Stimulated activated naive CD8-positive, alpha-beta T cell treated with anti-CD3 and anti-CD28 coated beads, Interleukin-15, Interleukin-2, amounts not matched to agents 100 ng/mL and 50 ng/mL, for 24 hours (primary cell): ENCODE data around the gene XRCC5.

Source experiments
- H3K27ac Mint-ChIP-seq: one replicate; pipeline ENCODE4 v1.8.0; 2021; ENCODE audit warnings: mild to moderate bottlenecking, mixed read lengths
- H3K27me3 Mint-ChIP-seq: one replicate; pipeline ENCODE4 v1.8.0; 2021; ENCODE audit warnings: mixed read lengths
- H3K36me3 Mint-ChIP-seq: one replicate; pipeline ENCODE4 v1.8.0; 2021; ENCODE audit warnings: low read depth, mixed read lengths
- H3K4me1 Mint-ChIP-seq: one replicate; pipeline ENCODE4 v1.8.0; 2021; ENCODE audit warnings: low read depth, mixed read lengths
- H3K4me3 Mint-ChIP-seq: one replicate; pipeline ENCODE4 v1.8.0; 2021; ENCODE audit warnings: mild to moderate bottlenecking, mixed read lengths
- H3K9me3 Mint-ChIP-seq: one replicate; pipeline ENCODE4 v1.8.0; 2021; ENCODE audit warnings: mixed read lengths

XRCC5 gene

GRCh38 chr2:216229277-216229914, 120.2 kb downstream of the XRCC5 start:
- peaks cover 14% of the 10 kb centered on the region for H3K36me3 Mint-ChIP-seq
- H3K9me3 Mint-ChIP-seq: peaks cover 17% of the 10 kb centered on the region
- H3K4me3 Mint-ChIP-seq: no peak overlapping the region
- H3K27me3 Mint-ChIP-seq: no peaks in the 10 kb centered on the region
- no peak overlapping the region for H3K27ac Mint-ChIP-seq
- no peaks in the 10 kb centered on the region for H3K4me1 Mint-ChIP-seq

GRCh38 chr2:216231867-216232266, 122.7 kb downstream of the XRCC5 start:
- no peaks in the 10 kb centered on the region for H3K4me1 Mint-ChIP-seq
- no peak overlapping the region for H3K4me3 Mint-ChIP-seq
- peaks cover 17% of the 10 kb centered on the region for H3K9me3 Mint-ChIP-seq
- no peak overlapping the region for H3K27ac Mint-ChIP-seq
- H3K27me3 Mint-ChIP-seq: no peaks in the 10 kb centered on the region
- peaks cover 14% of the 10 kb centered on the region for H3K36me3 Mint-ChIP-seq

- H3K27me3 Mint-ChIP-seq: no peaks in the 10 kb centered on the region
- peaks cover 14% of the 10 kb centered on the region for H3K36me3 Mint-ChIP-seq
- H3K4me3 Mint-ChIP-seq: no peak overlapping the region
- H3K9me3 Mint-ChIP-seq: peaks cover 17% of the 10 kb centered on the region
- no peaks in the 10 kb centered on the region for H3K4me1 Mint-ChIP-seq
- H3K27ac Mint-ChIP-seq: no peak overlapping the region
These were observed 123.6 kb downstream of the XRCC5 start for GRCh38 chr2:216232721-216233120.

- no peak overlapping the region for H3K27ac Mint-ChIP-seq
- peaks cover 14% of the 10 kb centered on the region for H3K36me3 Mint-ChIP-seq
- H3K4me3 Mint-ChIP-seq: no peak overlapping the region
- H3K4me1 Mint-ChIP-seq: no peaks in the 10 kb centered on the region
- peaks cover 17% of the 10 kb centered on the region for H3K9me3 Mint-ChIP-seq
- no peaks in the 10 kb centered on the region for H3K27me3 Mint-ChIP-seq
These were observed 124.3 kb downstream of the XRCC5 start for GRCh38 chr2:216233281-216233995.

- Mint-ChIP-seq H3K36me3 (peaks cover 14% of the 10 kb centered on the region), H3K27ac (no peak overlapping the region), H3K4me1 (no peaks in the 10 kb centered on the region), H3K27me3 (no peaks in the 10 kb centered on the region), H3K4me3 (no peak overlapping the region), H3K9me3 (peaks cover 17% of the 10 kb centered on the region)
These were observed 125.0 kb downstream of the XRCC5 start for GRCh38 chr2:216234106-216234505.

GRCh38 chr2:216235462-216235861, 126.3 kb downstream of the XRCC5 start:
- Mint-ChIP-seq H3K4me1 (no peaks in the 10 kb centered on the region), H3K27me3 (no peaks in the 10 kb centered on the region), H3K4me3 (no peak overlapping the region), H3K27ac (no peak overlapping the region), H3K9me3 (peaks cover 17% of the 10 kb centered on the region), H3K36me3 (peaks cover 14% of the 10 kb centered on the region)

- Mint-ChIP-seq H3K4me1 (no peaks in the 10 kb centered on the region), H3K9me3 (peaks cover 17% of the 10 kb centered on the region), H3K4me3 (no peak overlapping the region), H3K27me3 (no peaks in the 10 kb centered on the region), H3K36me3 (peaks cover 14% of the 10 kb centered on the region), H3K27ac (no peak overlapping the region)
These were observed 126.7 kb downstream of the XRCC5 start for GRCh38 chr2:216235896-216236295.

GRCh38 chr2:216236486-216236885, 127.3 kb downstream of the XRCC5 start:
- no peak overlapping the region for H3K27ac Mint-ChIP-seq
- peaks cover 17% of the 10 kb centered on the region for H3K9me3 Mint-ChIP-seq
- H3K4me1 Mint-ChIP-seq: no peaks in the 10 kb centered on the region
- H3K27me3 Mint-ChIP-seq: no peaks in the 10 kb centered on the region
- H3K4me3 Mint-ChIP-seq: no peak overlapping the region
- H3K36me3 Mint-ChIP-seq: peaks cover 14% of the 10 kb centered on the region

GRCh38 chr2:216242365-216242764, 133.2 kb downstream of the XRCC5 start:
- Mint-ChIP-seq H3K4me1 (peaks cover 6% of the 10 kb centered on the region), H3K27me3 (no peaks in the 10 kb centered on the region), H3K36me3 (no peaks in the 10 kb centered on the region), H3K4me3 (no peak overlapping the region), H3K27ac (no peak overlapping the region), H3K9me3 (peaks cover 4% of the 10 kb centered on the region)

- Mint-ChIP-seq H3K27me3 (no peaks in the 10 kb centered on the region), H3K9me3 (peaks cover 4% of the 10 kb centered on the region), H3K4me1 (peaks cover 6% of the 10 kb centered on the region), H3K4me3 (no peak overlapping the region), H3K27ac (no peak overlapping the region), H3K36me3 (no peaks in the 10 kb centered on the region)
These were observed 133.9 kb downstream of the XRCC5 start for GRCh38 chr2:216243026-216243425.

GRCh38 chr2:216245391-216245975, 136.3 kb downstream of the XRCC5 start:
- no peak overlapping the region for H3K27ac Mint-ChIP-seq
- peaks cover 10% of the 10 kb centered on the region for H3K9me3 Mint-ChIP-seq
- H3K4me3 Mint-ChIP-seq: no peak overlapping the region

GRCh38 chr2:216246766-216247165, 137.6 kb downstream of the XRCC5 start:
- Mint-ChIP-seq H3K4me3 (no peak overlapping the region), H3K27ac (no peak overlapping the region), H3K36me3 (no peaks in the 10 kb centered on the region), H3K27me3 (no peaks in the 10 kb centered on the region), H3K4me1 (peaks cover 6% of the 10 kb centered on the region), H3K9me3 (peaks cover 10% of the 10 kb centered on the region)

More at GRCh38 chr2:216245391-216245975, 136.3 kb downstream of the XRCC5 start:
- Mint-ChIP-seq H3K4me1 (peaks cover 6% of the 10 kb centered on the region), H3K36me3 (no peaks in the 10 kb centered on the region), H3K27me3 (no peaks in the 10 kb centered on the region)
